Hepatic stellate cell (primary cell): ENCODE measurements around the gene BIRC6.
A peak's percentile ranks its signal among the peaks of the same experiment; 100 is the strongest.
"Not testable (repeated sequence)": the region's sequence is repeated elsewhere in the genome, so short reads cannot be mapped to it uniquely, and the experiment has no call there.

ENCODE experiments used
- DNase-seq: peaks from one replicate; pipeline ENCODE4 v3.0.0; 2011; ENCODE audit warnings: low spot score

BIRC6 gene

DNA sequence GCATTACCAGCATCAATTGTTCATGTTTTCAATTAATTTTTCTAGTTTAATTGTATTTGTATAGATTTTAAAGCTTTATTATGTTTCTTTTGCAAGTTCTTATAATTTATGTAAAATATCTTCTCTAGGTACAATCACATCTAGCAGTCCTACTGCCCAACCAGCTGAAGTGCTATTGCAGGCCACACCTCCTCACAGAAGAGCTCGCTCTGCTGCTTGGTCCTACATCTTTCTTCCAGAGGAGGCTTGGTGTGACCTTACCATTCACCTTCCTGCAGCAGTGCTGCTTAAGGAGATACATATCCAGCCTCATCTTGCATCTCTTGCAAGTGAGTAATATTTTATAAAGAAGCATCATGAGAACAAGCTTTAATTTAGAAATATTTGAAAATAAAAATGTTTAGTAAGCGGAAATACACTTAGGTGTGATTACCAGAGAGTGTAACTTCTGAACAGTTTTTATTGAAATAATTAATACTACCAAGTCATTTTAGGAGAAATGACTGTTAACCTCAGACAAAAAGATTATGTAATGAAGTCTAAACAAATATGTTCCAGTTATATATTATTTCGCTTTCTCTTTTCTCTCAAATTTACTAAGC, 148.2 kb downstream of the BIRC6 start:
- DNase-seq = no peak

DNA sequence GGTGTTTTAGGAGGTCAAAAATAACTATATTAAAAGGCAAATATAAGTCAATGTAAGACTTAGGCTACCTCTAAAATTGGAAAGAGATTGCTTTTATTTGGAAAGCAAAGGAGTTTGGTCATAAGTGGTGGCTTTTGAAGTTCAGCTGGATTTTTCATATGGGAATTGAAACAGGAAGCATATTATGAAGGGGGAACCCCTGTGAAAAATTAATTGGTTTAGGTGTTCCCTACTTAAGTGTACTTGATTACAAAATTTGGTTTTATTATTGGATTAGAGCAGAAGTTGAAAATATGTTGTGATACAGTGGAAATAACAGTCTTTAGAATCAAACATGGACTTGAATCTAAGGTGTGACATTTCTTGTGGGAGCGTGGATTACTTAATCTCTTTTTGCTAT, 149.6 kb downstream of the BIRC6 start:
- DNase-seq = no peak

DNA sequence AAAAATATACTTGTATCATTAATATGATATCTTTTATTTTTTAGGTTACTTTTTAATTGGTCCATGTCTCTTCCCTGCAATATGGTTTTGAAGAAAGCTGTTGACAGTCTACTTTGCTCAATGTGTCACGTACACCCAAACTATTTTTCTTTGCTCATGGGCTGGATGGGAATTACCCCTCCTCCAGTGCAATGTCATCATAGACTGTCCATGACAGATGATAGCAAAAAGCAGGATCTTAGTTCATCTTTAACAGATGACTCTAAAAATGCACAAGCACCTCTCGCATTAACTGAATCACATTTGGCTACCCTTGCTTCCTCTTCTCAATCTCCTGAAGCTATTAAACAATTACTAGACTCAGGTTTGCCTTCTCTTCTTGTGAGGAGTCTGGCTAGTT, 158.1 kb downstream of the BIRC6 start:
- DNase-seq = no peak

DNA sequence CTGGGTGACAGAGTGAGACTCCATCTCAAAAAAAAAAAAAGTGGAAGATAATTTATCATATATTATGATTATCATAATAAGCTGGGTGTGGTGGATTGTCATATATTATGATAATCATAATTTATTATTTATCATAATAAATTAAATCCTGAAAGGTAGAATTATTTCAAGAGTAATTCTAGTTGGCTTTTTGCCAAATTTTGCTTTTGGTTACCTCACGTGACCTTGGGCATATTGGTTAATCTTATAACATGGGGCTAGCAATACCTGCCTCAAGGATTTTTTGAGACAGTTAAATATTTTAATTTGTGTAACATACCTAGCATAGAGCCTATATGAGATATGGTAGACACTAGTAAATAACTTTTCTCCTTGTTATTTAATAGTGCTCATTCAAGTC, 159.7 kb downstream of the BIRC6 start:
- no peak for DNase-seq

DNA sequence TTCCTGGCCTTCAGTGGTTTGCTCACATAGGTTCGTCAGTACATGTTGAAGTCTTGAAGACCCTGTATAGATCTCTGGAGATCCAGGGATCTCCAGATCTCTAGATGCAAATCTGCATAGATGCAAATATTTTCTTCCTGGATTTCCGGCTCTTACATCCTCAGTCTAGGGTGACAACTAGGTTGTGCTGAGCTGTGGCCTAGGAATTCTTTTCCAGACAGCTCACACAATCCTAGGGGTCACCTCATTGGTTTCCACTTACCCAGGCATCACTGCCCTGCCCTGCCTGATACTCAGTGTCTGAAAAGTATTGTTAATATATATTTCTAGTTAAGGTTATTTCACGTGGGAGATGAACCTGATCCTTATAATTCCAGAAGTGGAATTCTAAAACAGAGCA, 165.9 kb downstream of the BIRC6 start:
- peak; percentile 1 for DNase-seq

DNA sequence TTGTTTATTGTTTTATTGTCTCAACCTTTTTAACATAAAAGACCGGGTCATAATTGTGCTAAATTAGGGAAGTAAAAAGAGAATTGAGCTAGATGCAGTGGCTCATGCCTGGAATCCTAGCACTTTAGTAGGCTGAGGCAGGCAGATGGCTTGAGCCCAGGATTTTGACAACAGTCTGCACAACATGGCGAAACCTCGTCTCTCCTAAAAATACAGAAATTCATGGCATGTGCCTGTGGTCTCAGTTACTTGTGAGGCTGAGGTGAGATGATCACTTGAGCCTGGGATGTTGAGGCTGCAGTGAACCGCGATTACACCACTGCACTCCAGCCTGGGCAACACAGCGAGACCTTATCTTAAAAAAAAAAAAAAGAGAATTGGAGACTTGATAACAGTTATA, 166.9 kb downstream of the BIRC6 start:
- no peak for DNase-seq

DNA sequence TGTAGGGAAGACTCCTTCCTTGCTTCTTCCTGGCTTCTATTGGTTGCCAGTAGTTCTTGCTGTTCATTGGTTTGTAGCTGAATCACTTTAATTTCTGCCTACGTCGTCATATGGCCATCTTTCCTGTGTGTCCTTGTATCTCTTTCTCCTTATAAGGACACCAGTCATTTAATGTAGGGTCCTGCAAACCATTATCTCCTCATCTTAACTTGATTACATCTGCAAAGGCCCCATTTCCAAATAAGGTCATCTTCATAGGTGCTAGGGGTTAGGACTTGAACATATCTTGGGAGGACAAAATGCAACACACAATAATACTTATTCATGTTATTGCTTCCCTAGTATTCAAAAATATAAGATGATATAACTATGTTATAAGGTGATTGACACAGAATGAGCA, 175.5 kb downstream of the BIRC6 start:
- DNase-seq = no peak

DNA sequence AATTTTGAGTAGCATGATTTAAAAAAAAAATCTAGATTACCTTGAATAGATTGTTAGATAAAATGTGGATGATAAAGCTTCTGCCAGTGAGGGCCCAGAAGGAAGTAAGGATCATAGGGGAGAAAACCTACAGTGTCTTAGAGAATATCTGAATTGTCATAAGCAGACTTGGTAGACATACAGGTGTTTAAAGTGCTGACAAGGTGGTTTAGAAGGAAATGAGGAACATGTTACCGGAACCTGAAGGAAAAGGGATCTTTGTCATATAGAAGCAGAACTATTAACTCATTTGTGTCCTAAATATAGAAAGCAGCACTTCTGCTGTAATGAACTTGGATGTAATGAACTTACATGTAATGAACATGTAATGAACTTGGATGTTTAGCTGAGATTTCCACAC, 176.1 kb downstream of the BIRC6 start:
- no peak for DNase-seq

DNA sequence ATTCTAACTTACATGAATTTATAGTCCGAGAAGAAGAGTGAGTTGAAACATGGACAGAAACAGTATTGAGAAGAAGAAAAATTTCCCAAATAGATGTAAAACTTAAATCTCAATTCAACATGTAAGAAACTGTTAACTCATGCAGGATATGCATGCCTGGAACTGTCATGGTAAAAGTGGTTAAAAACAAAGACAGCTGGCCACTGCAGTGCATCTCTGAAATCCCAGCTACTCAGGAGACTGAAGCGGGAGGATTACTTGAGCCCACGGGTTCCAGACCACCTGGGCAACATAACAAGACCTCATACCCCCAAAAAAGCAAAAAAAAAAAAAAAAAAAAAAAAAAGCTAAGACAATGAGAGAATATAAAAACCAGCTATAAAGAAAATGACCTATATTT, 178.0 kb downstream of the BIRC6 start:
- DNase-seq = no peak

DNA sequence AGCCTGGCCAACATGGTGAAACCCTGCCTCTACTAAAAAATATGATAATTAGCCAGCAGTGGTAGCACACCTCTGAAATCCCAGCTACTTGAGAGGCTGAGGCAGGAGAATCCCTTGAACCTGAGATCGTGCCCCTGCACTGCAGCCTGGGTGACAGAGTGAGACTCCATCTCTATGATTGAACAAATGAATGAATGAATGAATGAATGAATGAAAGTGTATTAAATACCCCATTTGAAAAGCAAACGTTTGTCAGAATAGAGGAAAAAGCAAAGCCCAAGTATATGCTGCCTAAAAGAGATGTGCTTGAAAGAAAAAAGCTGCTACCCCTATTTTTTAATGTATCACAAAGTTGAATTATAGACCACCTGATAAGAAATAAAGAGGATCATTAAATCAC, 181.9 kb downstream of the BIRC6 start:
- no peak for DNase-seq

DNA sequence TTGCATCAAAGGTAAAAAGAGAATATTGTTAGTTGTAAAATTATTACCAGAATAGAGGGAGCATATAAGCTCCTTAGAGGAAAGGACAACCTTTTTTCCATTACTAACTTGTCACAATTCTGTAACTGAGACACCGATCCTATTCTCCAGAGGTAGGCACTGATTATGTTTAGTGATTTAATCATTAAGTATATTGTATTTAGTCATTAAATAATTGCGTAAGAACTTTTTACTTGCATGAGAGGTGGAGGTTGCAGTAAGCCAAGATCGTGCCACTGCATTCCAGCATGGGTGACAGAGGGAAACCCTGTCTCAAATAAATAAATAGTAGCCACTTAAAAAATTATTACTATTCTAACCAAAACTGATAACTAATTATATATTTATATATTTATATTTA, 195.7 kb downstream of the BIRC6 start:
- DNase-seq = not testable (repeated sequence)

DNA sequence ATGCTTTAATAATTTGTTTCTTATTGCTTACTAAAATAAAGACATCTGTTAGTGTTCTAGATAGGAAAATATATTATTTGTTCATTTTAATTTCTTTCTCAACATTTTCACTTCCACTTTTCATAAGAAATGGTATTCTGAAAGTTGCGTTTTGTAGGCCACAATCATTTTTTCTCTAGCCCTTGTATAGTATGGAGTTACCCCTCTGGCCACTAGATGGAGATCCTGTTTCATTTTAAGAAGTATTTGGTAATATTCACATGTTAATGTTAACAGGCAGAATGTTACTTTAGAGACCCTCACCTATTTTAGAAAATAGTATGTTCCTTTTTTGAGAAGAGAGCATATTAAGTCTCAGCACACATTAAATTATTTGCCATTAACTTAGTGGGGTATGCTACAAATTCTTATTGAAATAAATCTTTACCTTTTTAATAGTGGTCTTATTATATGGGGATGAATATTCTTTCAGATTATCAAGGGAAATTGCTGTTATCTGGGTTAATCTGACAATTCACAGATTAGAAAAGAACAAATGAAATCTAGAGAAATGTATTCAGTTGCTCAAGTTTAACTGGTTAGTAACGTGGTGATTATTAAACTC, 197.1 kb downstream of the BIRC6 start:
- DNase-seq = peak; percentile 30

DNA sequence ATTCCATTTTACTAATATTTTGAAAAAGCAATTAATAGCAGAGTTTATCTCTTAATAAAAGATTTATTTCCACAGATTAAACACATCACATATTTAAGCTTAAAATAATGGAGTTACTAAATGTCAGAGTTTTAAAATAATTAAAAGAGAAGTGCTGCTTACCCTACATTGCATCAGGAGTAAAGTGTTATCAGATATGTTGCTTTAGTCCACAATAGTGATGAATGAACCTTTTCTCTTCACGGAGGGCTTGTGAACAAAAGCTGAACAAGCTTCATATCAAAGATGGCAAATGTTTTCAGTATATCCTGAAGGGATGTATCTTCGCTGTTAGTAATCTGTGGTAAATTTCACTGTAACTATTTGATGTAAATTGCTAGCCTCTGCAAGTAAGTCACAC, 201.7 kb downstream of the BIRC6 start:
- no peak for DNase-seq

DNA sequence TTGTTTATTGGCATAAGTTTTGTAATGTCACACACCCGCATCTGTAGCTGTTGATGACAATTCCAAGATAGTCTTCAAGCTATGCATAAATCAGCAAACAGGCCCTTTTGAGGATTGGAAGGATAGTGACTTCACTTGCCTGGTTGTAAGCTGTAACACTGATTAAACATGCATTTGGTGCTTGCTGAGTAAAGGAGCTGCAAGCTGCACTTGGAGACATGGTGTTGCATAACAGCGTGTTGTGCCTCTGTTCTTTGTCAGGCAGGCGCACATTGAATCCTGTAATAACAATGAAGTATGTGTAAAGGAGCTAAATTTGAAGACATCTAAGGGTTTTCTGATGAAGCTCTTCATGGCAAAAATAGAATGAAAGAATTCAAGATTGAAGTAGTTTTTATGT, 202.3 kb downstream of the BIRC6 start:
- no peak for DNase-seq

DNA sequence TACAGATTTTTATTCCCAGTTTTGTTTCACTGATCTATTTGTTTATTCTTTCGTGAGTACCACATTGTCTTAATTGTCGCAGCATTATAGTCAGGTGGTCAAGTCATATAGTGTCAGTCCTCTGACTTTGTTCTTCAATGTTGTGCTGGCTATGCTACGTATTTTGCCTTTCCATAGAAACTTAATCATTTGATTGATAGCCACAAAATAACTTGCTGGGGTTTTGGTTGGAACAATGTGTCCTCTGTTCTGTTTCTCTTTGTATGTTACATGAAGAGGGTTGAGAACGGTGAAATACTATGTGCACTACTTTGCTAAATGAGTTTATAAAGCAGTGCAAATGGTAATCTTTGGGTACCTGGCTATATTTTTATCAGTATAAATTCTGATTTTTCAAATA, 206.1 kb downstream of the BIRC6 start:
- no peak for DNase-seq

DNA sequence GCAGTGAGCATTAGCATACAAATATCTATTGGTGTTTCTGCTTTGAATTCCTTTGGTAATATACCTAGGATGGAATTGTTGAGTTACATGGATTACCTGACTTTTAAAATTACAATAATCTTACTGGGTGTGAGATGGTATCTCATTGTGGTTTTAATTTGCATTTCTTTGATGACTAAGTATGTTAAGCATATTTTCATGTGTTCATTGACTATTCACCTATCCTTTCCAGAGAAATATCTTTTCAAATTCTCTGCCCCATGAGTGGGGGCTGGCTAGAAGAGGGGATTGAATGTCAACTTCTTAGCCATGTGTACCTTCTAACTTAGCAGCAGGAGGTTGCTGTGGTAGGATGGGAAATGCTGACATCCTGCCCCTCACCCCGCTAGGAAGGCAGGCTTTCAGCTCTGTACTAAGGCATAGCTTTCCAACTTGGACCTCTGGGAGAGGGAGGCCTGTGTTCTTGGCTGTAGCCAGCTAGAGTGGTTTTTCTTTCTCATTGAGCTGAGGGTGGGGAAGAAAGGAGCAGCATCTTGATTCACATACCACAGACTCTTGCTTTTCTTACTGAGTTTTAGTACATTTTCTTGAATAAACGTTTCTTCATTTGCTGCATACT, 207.7 kb downstream of the BIRC6 start:
- no peak for DNase-seq

DNA sequence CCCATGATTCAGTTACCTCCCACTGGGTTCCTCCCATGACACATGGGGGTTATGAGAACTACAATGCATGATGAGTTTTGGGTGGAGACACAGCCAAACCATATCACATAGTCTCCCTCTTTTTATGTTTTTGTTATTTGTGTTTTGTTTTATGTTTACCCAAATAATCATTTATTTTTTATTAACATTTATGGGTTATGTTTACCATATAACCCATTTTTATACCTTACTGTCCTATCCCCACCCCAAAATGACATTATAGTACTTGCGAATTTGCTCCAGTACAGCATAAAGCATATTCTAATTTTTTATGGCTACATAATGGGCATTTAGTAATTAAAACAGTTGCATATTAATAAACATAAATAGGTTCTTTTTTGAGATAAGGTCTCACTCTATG, 209.1 kb downstream of the BIRC6 start:
- DNase-seq = no peak

DNA sequence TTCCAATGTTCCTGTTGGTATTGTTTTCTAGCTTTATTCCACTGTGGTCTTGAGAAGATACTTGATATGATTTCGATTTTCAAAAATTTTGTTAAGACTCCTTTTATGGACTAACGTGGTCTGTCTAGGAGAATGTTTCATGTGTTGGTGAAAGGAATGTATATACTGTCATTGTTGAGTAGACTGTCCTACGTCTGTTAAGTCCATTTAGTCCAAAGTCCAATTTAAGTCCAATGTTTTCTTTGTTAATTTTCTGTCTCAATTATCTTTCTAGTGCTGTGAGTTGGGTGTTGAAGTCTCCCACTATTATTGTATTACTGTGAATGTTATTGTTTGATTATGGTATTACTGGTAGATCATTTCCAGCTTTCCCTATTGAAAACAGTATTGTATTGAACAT, 215.2 kb downstream of the BIRC6 start:
- DNase-seq = no peak

DNA sequence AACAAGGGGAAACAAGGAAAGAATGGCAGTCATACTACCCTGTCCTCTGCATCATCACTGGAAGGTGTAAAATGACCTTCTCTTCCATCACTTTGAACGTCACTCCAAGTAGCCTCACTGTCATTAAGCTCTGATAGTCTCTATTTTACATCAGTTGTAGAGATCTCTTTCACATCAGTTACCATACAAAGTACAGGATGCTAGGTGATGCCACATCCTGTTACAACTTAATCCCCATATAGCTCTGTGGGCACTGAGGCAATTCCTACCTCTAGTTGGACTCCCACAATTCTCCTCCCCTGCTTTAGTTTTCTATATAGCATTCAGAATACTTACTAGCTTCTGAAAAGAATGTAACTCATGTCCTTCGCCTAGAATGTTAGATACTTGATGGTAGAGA, 215.9 kb downstream of the BIRC6 start:
- DNase-seq = no peak

DNA sequence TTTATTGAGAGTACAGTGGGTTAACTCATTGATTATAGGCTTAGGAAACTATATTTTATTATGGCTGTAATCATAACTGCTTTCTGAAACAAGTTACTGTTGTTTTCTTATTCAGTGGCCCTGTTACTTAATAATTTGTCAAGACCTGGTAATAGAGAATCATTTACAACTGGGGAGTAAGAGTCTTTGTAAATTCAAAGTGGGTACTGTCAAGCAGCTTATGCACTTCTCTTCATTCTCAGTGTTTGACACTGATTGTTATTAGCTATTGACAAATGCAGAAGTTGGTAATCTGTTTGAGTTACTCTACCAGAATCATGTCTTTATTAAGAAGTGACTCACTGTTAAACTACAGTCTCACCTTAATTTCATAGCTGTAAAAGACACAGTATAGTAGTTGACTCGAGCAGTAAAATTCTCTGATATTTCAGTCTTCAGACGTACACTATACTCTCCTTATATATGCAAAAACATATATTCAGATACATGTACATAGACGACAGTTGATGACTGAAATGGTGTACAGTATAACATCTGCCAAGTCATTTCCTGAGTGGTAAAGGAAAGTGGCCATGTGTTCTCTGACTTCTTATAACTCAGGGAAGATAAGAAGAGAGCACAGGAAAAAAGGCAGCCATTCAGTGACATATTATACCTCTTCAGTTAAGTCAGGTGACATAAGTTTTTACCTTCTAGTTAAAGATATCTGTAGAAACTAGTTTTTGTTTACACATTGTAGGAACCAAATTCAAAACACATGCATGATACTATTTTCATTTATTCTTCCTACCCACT, 235.0 kb downstream of the BIRC6 start:
- no peak for DNase-seq

DNA sequence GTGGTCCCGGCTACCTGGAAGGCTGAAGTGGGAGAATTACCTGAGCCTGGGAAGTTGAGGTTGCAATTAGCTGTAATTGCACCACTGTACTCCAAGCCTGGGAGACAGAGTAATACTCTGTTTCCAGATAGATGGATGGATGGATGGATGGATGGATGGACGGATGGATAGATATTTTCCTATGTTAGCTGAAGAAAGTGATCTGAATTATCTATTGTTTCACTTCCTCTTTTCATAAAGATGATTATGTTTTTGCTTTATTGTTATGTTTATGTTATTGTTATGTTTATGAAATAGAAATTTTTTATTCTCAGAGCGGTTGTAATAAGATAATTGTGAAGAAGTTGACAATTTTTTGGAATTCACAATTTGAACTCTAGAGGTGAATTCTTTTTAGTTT, 237.8 kb downstream of the BIRC6 start:
- DNase-seq = no peak

DNA sequence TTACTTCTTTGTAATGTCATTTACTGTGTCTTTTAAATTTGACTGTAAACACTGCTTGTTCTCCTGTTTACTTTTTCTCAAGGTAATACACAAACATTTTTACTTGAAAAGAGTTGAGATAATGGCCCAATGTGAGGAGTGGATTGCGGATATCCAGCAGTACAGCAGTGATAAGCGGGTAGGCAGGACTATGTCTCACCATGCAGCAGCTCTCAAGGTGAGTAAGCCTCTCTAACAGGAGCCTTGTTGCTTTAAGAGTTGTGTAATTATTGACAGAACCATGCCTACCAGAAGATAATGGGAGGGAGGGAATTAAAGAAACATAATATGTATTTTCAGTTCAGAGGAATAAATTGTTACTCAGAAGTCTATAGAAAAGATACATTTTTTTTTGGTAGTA, 254.5 kb downstream of the BIRC6 start:
- no peak for DNase-seq

DNA sequence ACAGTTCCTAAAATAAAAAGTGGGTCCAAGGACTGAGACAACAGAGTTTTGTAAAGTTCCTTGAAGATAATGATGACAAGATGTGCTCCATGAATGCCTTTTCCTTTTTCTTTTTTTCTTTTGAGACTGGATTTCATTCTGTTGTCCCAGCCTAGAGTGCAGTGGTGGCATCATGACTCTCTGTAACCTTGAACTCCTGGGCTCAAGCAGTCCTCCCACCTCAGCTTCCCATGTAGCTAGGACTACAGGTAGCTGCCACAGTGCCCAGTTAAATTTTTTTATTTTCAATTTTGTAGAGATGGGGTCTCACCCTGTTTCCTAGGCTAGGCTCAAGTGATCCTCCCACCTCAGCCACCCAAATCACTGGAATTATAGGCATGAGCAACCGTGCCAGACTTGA, 254.9 kb downstream of the BIRC6 start:
- no peak for DNase-seq
